ENCODE data around the gene AMPD1.

DNA sequence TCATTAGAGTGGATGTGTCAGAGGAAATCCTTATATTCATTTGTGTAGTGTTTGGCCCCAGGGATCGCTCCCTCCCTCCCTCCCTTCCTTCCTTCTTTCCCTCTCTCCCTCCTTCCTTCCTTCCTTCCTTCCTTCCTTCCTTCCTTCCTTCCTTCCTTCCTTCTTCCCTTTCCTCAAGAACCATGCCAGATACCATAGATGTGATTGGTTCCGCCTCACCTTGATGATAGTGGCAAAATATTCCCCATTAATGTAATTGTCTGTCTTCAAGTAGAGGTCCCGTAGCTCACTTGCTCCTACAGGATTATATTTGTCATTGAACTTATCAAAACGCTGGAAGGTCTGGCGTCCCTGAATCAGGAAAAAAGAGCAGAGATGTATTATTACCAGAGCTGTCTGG lies 17.7 kb downstream of the AMPD1 start:
- no peak for TF ChIP-seq CTCF (IDR thresholded peaks at IDR 0.05 in 2 of 3, conservative IDR thresholded peaks at IDR 0.05 in 1 of 3; ENCODE audit: control insufficient read depth in 2 of 3, extremely low read depth in 1 of 3, insufficient read depth in 1 of 3, low read depth in 3 of 3, low read length in 3 of 3)
- TF ChIP-seq ATF3 (IDR thresholded peaks at IDR 0.05; ENCODE audit: borderline replicate concordance, extremely low read depth, low read depth, low read length) = no peak
- no peak for TF ChIP-seq EZH2 (IDR thresholded peaks at IDR 0.05; ENCODE audit: borderline replicate concordance, control insufficient read depth, low read depth, low read length)
- no peak for TF ChIP-seq POLR2A (IDR thresholded peaks at IDR 0.05; ENCODE audit: low read depth, low read length)
- TF ChIP-seq BRCA1 (IDR thresholded peaks at IDR 0.05; ENCODE audit: low read depth, low read length) = no peak
- TF ChIP-seq POLR2AphosphoS5 (IDR thresholded peaks at IDR 0.05; ENCODE audit: low read length) = no peak
- TF ChIP-seq, protein P1, sequence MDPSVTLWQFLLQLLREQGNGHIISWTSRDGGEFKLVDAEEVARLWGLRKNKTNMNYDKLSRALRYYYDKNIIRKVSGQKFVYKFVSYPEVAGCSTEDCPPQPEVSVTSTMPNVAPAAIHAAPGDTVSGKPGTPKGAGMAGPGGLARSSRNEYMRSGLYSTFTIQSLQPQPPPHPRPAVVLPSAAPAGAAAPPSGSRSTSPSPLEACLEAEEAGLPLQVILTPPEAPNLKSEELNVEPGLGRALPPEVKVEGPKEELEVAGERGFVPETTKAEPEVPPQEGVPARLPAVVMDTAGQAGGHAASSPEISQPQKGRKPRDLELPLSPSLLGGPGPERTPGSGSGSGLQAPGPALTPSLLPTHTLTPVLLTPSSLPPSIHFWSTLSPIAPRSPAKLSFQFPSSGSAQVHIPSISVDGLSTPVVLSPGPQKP (IDR thresholded peaks at IDR 0.05; ENCODE audit: low read depth, low read length) = no peak
- no peak for TF ChIP-seq RAD21 (IDR thresholded peaks at IDR 0.05; ENCODE audit: insufficient read depth, low read depth, low read length)
- TF ChIP-seq ZNF592 (IDR thresholded peaks at IDR 0.05) = no peak
- TF ChIP-seq CHD2 (IDR thresholded peaks at IDR 0.05; ENCODE audit: borderline replicate concordance, low read depth, low read length) = no peak
- no peak for TF ChIP-seq NFYA (IDR thresholded peaks at IDR 0.05; ENCODE audit: borderline replicate concordance, low read depth, low read length)
- TF ChIP-seq REST (IDR thresholded peaks at IDR 0.05; ENCODE audit: low read depth, low read length) = no peak

All from GM12878 (cell line).